Measurements from ENCODE around the gene VSTM4.
A peak's percentile ranks its signal among the peaks of the same experiment; 100 is the strongest.

The VSTM4 gene

DNA sequence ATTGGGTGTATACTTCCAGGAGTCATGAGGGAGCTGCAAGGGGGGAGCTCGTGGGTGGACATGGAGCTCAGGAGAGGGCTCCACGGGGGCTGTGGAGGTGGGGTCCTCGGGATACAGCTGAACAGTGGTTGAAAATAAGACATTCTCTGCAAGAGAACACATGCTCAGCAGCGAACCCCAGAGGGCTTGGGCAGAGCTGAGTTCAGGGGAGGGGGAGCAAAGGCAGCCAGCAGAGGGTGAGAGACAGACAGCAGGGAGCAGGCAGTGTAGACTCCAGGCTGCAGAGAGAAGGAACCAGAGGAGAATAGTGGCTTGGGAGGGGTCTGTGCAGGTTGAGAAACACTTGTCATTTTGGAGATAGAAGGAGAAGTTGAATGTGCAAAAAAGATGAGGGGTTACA lies 102.7 kb downstream of the VSTM4 start:
- H3K27ac ChIP-seq, result no peak overlapping the region
- TF ChIP-seq, protein P1, sequence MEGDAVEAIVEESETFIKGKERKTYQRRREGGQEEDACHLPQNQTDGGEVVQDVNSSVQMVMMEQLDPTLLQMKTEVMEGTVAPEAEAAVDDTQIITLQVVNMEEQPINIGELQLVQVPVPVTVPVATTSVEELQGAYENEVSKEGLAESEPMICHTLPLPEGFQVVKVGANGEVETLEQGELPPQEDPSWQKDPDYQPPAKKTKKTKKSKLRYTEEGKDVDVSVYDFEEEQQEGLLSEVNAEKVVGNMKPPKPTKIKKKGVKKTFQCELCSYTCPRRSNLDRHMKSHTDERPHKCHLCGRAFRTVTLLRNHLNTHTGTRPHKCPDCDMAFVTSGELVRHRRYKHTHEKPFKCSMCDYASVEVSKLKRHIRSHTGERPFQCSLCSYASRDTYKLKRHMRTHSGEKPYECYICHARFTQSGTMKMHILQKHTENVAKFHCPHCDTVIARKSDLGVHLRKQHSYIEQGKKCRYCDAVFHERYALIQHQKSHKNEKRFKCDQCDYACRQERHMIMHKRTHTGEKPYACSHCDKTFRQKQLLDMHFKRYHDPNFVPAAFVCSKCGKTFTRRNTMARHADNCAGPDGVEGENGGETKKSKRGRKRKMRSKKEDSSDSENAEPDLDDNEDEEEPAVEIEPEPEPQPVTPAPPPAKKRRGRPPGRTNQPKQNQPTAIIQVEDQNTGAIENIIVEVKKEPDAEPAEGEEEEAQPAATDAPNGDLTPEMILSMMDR (IDR thresholded peaks at IDR 0.05), result no peak
- DNase-seq (ENCODE audit: low spot score), result no peak

DNA sequence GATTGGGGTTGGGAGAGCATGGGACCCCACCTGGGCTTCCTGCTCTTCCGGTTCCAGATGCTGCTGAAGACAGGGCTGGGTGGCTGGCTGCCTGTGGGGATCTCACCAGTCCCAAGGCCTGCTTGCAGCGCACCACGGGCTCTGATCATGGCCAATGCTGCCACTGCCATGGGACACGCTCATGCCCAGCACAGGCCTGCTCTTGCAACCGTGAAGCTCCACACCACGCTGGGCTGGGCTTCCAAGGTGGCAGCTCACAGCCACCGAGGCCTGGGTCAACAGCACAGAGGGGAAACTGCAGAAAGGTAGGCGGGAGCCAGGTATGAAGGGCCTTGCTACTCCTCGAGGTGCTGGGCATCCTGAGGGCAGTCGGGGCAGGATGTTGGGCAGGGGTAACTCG lies 103.6 kb downstream of the VSTM4 start:
- H3K4me3 ChIP-seq, result no peak overlapping the region
- DNase-seq (ENCODE audit: low spot score), result no peak
- no peak overlapping the region for H3K27ac ChIP-seq
- TF ChIP-seq, protein P1 (IDR thresholded peaks at IDR 0.05), result no peak

More for the DNA sequence above, 102.7 kb downstream of the VSTM4 start:
- H3K4me3 ChIP-seq, result no peak overlapping the region

DNA sequence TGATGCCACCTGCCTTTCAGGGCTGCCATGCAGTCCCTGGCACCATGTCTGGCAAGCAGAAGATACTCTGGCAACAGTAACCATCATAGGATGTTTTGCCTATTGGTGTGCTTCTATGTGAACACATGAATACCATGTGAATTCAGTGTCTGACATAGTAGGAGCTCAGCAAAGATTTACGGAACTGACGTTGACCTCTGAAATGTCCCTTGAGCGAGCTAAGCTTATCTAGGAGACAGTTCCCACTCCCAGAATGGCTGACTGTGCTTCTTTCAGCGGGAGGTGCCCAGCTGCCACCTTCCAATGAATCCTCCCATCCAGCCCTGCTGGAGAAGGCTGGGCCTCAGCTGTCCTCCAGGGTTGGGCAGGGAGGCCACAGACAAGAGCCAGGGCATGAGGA lies 104.5 kb downstream of the VSTM4 start:
- TF ChIP-seq, protein P1 (IDR thresholded peaks at IDR 0.05), result no peak
- no peak for DNase-seq (ENCODE audit: low spot score)
- no peak overlapping the region for H3K4me3 ChIP-seq
- H3K27ac ChIP-seq, result no peak overlapping the region

DNA sequence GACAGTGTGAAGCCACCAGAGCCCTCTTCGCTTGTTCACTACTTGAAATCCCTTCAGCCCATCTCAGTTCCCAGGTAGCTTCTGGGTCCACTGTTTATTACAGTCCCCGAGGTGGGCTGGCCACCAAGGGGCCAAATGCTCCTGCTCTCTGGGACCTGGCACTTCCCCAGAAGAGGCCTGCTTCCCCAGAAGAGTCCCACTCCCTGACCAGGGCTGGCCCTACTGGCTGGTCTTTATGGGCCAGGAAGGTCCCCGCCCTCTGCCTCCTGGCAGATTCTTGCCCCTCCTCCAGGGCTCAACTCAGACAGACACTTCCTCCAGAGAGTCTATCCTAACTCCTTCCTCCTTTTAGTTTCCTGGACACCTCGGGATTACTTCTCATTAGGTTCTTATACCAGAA lies 105.0 kb downstream of the VSTM4 start:
- TF ChIP-seq, protein P1 (IDR thresholded peaks at IDR 0.05), result no peak
- H3K27ac ChIP-seq, result no peak overlapping the region
- no peak for DNase-seq (ENCODE audit: low spot score)
- H3K4me3 ChIP-seq, result no peak overlapping the region

DNA sequence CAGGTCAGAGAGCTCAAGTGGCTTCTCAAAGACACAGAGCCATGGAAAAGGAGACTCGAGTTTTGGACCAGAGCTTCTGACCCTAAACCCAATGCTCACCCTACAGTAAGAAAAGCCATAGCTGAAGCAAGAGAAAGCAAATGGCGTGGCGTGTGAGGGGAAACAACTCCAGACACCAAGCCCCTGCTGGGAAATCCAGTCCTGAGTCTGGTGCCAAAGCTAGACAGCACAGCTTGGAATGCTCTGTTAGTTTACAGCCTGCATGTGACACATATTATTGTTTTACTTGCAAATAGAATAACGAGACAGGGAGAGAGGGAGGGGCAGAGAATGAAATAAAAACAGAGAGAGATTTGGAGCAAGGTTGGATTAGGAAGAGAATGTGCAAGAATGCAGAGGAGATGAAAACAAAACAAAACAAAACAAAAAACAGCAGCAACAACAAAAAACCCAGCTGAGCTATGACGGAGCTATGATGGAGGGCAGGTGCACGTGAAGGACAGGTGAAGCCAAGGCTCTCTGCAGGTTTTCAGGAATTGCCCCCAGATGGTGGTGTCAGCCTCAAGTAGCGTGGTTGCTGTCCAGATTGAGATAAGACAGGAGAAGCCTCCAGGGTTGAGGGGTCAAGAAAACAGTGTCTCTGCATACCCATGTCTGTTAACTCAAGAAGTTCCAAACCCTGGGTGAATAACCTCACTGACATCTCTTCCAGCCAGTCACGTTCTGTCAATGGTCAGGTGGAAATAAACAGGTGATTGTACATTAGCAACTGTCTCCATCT lies 105.9 kb downstream of the VSTM4 start:
- Histone ChIP-seq H3K4me3 (no peak overlapping the region), H3K27ac (peak overlapping the region; percentile 15 to 50)
- TF ChIP-seq, protein P1 (IDR thresholded peaks at IDR 0.05), result no peak
- no peak for DNase-seq (ENCODE audit: low spot score)

DNA sequence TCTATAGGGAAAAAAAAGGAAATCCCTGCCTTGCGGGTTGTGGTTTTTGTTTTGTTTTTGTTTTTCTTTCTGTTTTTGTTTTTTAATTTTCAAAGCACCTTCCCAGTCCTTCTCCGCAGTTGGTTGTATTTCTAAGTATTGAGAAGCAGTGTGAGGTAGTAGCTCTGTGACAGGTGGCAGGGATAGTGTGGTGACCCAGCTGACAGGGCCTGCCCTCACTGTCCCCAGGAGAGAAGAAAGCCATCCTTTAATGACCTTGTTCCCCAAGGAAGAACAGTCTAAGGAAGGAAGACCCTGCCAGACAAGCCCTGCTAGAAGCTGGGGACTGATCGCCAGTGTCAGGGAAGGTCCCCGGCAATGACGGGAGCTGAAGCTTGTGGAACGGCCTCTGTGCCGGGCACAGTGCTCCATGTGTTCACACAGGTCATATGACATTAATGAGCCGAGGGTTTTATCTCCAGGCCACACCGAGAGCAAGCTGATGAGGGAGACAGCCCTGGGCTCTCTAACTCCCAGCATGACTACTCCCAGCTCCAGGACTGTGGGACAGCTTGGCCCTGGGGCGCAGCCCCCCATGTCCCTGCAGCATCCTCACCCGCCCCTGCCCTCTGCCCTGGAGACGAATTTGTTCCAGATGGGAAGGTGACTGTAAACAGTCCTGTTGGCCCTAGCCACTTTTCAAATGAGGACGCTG lies 106.7 kb downstream of the VSTM4 start:
- Histone ChIP-seq H3K4me3 (no peak overlapping the region), H3K27ac (peak overlapping the region; percentile 15 to 50)
- TF ChIP-seq, protein P1 (IDR thresholded peaks at IDR 0.05), result no peak
- no peak for DNase-seq (ENCODE audit: low spot score)

DNA sequence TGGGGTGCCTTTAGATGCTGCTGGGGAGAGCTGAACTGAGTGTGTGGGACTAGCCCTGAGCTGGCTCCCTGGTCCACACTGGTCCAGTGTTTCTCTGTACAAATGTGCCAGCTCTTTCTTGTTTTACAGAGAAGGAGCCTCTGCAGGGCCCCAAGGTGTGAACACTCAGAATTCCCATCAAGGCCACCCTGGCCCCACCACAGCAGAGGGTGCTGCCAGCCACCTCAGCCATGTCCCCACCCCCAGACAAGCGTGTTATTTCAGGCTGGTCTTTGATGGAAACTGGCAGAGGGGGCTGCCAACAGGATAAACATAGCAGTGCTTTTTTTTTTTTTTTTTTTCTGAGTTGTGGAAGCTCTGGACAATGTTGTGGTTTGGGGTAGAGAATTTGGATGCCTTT lies 107.2 kb downstream of the VSTM4 start:
- H3K27ac ChIP-seq, result no peak overlapping the region
- no peak overlapping the region for H3K4me3 ChIP-seq
- DNase-seq (ENCODE audit: low spot score), result no peak
- TF ChIP-seq, protein P1 (IDR thresholded peaks at IDR 0.05), result no peak

Measured in coronary artery (tissue), 2 donors.